T-helper 1 cell treated with Interleukin-12 subunit alpha and Interleukin-12 subunit beta and Interleukin-4 antibody, amounts not matched to agents 30 μg/mL and 1 μg/mL, for 36 hours (primary cell): Measurements from ENCODE around the gene SPIRE1.
"Not testable (repeated sequence)": the region's sequence is repeated elsewhere in the genome, so short reads cannot be mapped to it uniquely, and the experiment has no call there.

Experiments
- H3K27ac Mint-ChIP-seq: one replicate; pipeline ENCODE4 v1.8.0; 2021; ENCODE audit warnings: mild to moderate bottlenecking, mixed read lengths
- H3K27me3 Mint-ChIP-seq: one replicate; pipeline ENCODE4 v1.8.0; 2021; ENCODE audit warnings: low read depth, mixed read lengths
- H3K36me3 Mint-ChIP-seq: one replicate; pipeline ENCODE4 v1.8.0; 2021; ENCODE audit warnings: low read depth, mixed read lengths
- H3K4me1 Mint-ChIP-seq: one replicate; pipeline ENCODE4 v1.8.0; 2021; ENCODE audit warnings: low read depth, mixed read lengths
- H3K4me3 Mint-ChIP-seq: one replicate; pipeline ENCODE4 v1.8.0; 2021; ENCODE audit warnings: mild to moderate bottlenecking, moderate library complexity, mixed read lengths
- H3K9me3 Mint-ChIP-seq: one replicate; pipeline ENCODE4 v1.8.0; 2021; ENCODE audit warnings: mixed read lengths

SPIRE1 gene

GRCh38 chr18:12658426-12659138, 675 bp upstream of the SPIRE1 start:
- peaks cover 4% of the 10 kb centered on the region for H3K36me3 Mint-ChIP-seq
- peak overlapping the region; percentile 72 for H3K4me3 Mint-ChIP-seq
- no peaks in the 10 kb centered on the region for H3K9me3 Mint-ChIP-seq
- peak overlapping the region; percentile 3 for H3K27ac Mint-ChIP-seq
- H3K27me3 Mint-ChIP-seq = peaks cover 28% of the 10 kb centered on the region
- H3K4me1 Mint-ChIP-seq = peaks cover 14% of the 10 kb centered on the region

GRCh38 chr18:12656938-12657683, 796 bp downstream of the SPIRE1 start:
- peaks cover 32% of the 10 kb centered on the region for H3K27me3 Mint-ChIP-seq
- no peaks in the 10 kb centered on the region for H3K9me3 Mint-ChIP-seq
- H3K27ac Mint-ChIP-seq = peak overlapping the region; percentile 12
- H3K4me1 Mint-ChIP-seq = peaks cover 22% of the 10 kb centered on the region
- H3K36me3 Mint-ChIP-seq = peaks cover 4% of the 10 kb centered on the region
- H3K4me3 Mint-ChIP-seq = peak overlapping the region; percentile 66

DNA sequence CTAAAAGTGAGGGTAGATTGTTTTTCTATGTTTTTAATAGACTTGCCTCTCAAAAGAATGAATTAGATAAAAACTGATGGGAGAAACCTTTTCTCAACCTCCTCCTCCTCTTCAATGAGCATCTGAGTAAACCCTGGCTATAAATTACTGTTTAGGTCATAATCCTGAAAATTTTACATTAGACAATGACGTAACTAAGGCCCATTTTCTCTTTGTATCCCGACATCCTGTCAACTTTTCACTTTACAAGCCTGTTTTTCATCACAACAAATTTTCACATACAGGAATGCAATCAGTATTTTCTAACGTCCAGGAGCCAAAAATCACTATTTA, 1.3 kb downstream of the SPIRE1 start:
- peak overlapping the region; percentile 12 for H3K27ac Mint-ChIP-seq

DNA sequence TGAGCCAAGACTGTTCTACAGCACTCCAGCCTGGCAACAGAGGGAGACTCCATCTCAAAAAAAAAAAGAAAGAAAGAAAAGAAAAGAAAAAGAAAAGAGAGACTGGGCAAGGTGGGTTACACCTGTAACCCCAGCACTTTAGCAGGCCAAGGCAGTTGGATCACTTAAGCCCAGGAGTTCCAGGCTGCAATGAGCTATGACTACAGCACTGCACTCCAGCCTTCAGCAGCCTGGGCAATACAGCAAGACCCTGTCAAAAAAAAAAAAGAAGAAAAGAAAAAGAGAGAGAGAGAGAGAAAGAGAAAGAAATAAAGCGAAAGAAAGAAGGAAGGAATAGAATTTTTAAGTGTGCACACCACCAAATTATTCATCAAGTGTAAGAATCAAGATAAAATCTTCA, 2.9 kb downstream of the SPIRE1 start:
- Mint-ChIP-seq H3K27ac (no peak overlapping the region), H3K4me1 (peaks cover 22% of the 10 kb centered on the region), H3K36me3 (peaks cover 3% of the 10 kb centered on the region), H3K27me3 (peaks cover 32% of the 10 kb centered on the region), H3K9me3 (no peaks in the 10 kb centered on the region), H3K4me3 (peak overlapping the region; percentile 76)

More for the DNA sequence above, 1.3 kb downstream of the SPIRE1 start:
- peaks cover 32% of the 10 kb centered on the region for H3K27me3 Mint-ChIP-seq
- peaks cover 22% of the 10 kb centered on the region for H3K4me1 Mint-ChIP-seq
- H3K9me3 Mint-ChIP-seq = no peaks in the 10 kb centered on the region
- peak overlapping the region; percentile 66 for H3K4me3 Mint-ChIP-seq
- peaks cover 4% of the 10 kb centered on the region for H3K36me3 Mint-ChIP-seq

- H3K4me1 Mint-ChIP-seq = peaks cover 19% of the 10 kb centered on the region
- H3K4me3 Mint-ChIP-seq = no peak overlapping the region
- peaks cover 2% of the 10 kb centered on the region for H3K36me3 Mint-ChIP-seq
- H3K27me3 Mint-ChIP-seq = peaks cover 24% of the 10 kb centered on the region
- peak overlapping the region; percentile 10 for H3K27ac Mint-ChIP-seq
- no peaks in the 10 kb centered on the region for H3K9me3 Mint-ChIP-seq
These were observed 5.0 kb downstream of the SPIRE1 start for GRCh38 chr18:12652861-12653401.

GRCh38 chr18:12651651-12652050, 6.3 kb downstream of the SPIRE1 start:
- Mint-ChIP-seq H3K4me3 (no peak overlapping the region), H3K36me3 (peaks cover 1% of the 10 kb centered on the region), H3K4me1 (peaks cover 17% of the 10 kb centered on the region), H3K27ac (no peak overlapping the region), H3K9me3 (no peaks in the 10 kb centered on the region), H3K27me3 (peaks cover 21% of the 10 kb centered on the region)

DNA sequence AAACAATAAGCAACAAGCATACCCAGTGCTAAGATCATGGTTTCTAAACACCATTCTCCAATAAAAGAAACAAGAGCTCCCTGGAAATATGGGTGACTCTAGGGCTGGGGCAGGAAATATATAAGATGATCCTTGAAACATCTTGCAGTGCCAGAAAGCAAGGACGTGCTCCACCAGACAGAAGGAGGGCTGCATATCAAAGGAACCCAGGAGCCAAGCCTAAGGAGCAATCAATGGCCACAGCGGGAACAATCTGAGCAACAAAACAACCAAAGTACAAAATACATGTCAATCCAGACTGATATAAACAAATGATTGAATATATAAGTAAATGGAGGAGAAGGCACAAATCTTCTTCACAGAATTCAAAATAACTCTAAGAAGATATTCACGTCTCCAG, 10.1 kb downstream of the SPIRE1 start:
- H3K4me3 Mint-ChIP-seq = no peak overlapping the region
- H3K9me3 Mint-ChIP-seq = no peaks in the 10 kb centered on the region
- no peaks in the 10 kb centered on the region for H3K36me3 Mint-ChIP-seq
- H3K27me3 Mint-ChIP-seq = peaks cover 15% of the 10 kb centered on the region
- H3K27ac Mint-ChIP-seq = no peak overlapping the region
- peaks cover 2% of the 10 kb centered on the region for H3K4me1 Mint-ChIP-seq

DNA sequence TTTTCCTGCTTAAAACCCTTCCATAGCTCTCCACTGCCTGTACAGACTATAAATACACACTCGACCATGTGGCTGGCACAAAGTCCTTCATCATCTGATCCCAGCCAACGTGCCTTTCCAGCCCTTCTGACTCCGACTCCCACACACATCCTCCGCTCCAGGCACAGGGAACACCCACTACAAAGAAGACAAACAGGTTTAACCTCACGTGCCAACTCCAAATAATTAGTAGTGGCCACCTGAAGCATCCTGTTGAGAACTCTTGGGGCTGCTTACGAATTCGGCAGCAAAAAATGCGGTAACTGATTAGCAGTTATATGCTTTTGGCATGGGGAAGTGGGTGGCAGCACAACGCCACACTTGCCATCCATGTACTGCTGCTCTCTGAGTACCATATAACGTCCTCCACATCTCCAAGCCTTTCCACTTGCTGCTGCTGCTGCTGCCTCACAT, 12.1 kb downstream of the SPIRE1 start:
- no peak overlapping the region for H3K4me3 Mint-ChIP-seq
- H3K27me3 Mint-ChIP-seq = peaks cover 23% of the 10 kb centered on the region
- no peaks in the 10 kb centered on the region for H3K36me3 Mint-ChIP-seq
- no peaks in the 10 kb centered on the region for H3K9me3 Mint-ChIP-seq
- H3K27ac Mint-ChIP-seq = no peak overlapping the region
- no peaks in the 10 kb centered on the region for H3K4me1 Mint-ChIP-seq

GRCh38 chr18:12645254-12645653, 12.7 kb downstream of the SPIRE1 start:
- H3K9me3 Mint-ChIP-seq = no peaks in the 10 kb centered on the region
- H3K27me3 Mint-ChIP-seq = peaks cover 28% of the 10 kb centered on the region
- H3K27ac Mint-ChIP-seq = no peak overlapping the region
- no peaks in the 10 kb centered on the region for H3K4me1 Mint-ChIP-seq
- no peak overlapping the region for H3K4me3 Mint-ChIP-seq
- H3K36me3 Mint-ChIP-seq = no peaks in the 10 kb centered on the region

DNA sequence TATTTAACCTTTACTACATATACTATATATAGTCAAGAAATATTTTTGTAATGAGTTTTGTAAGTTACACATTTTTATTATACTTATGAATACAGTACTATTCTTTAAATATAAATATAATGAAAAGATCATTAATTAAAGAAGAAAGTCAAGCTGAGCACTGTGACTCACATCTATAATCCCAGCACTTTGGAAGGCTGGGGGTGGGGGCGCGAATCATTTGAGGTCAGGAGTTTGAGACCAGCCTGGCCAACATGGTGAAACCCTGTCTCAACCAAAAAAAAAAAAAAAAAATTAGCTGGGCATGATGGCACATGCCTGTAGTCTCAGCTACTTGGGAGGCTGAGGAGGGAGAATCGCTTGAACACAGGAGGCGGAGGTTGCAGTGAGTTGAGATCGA, 14.2 kb downstream of the SPIRE1 start:
- not testable (repeated sequence) for H3K4me1 Mint-ChIP-seq, H3K4me3 Mint-ChIP-seq, H3K9me3 Mint-ChIP-seq, H3K36me3 Mint-ChIP-seq, H3K27ac Mint-ChIP-seq
- H3K27me3 Mint-ChIP-seq = peaks cover 29% of the 10 kb centered on the region

- no peak overlapping the region for H3K27ac Mint-ChIP-seq
- H3K4me3 Mint-ChIP-seq = no peak overlapping the region
- H3K4me1 Mint-ChIP-seq = no peaks in the 10 kb centered on the region
- no peaks in the 10 kb centered on the region for H3K36me3 Mint-ChIP-seq
- H3K27me3 Mint-ChIP-seq = peaks cover 28% of the 10 kb centered on the region
- no peaks in the 10 kb centered on the region for H3K9me3 Mint-ChIP-seq
These were observed 17.1 kb downstream of the SPIRE1 start for GRCh38 chr18:12640881-12641200.

GRCh38 chr18:12639990-12640880, 17.7 kb downstream of the SPIRE1 start:
- H3K27me3 Mint-ChIP-seq = peaks cover 22% of the 10 kb centered on the region
- no peaks in the 10 kb centered on the region for H3K36me3 Mint-ChIP-seq
- H3K27ac Mint-ChIP-seq = no peak overlapping the region
- no peaks in the 10 kb centered on the region for H3K4me1 Mint-ChIP-seq
- no peaks in the 10 kb centered on the region for H3K9me3 Mint-ChIP-seq
- no peak overlapping the region for H3K4me3 Mint-ChIP-seq

DNA sequence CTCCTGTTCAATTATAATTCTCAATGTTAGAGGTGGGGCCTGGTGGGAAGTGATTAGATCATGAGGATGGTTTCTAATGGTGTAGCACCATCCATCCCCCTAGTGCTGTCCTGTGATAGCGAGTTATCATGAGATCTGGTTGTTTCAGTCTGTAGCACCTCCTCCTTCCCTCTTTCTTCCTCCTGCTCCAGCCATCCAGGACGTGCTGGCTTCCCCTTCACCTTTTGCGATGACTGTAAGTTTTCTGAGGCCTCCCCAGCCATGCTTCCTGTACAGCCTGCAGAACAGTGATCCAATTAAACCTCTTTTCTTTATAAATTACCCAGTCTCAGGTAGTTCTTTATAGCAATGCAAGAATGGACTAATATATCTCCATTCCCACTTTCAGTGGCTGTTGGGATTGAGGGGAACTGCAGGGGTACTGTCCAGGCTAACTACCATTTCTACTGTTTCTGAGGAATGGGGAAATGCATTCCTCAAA, 19.2 kb downstream of the SPIRE1 start:
- Mint-ChIP-seq H3K36me3 (no peaks in the 10 kb centered on the region), H3K9me3 (no peaks in the 10 kb centered on the region), H3K27ac (no peak overlapping the region), H3K27me3 (peaks cover 22% of the 10 kb centered on the region), H3K4me1 (no peaks in the 10 kb centered on the region), H3K4me3 (no peak overlapping the region)

DNA sequence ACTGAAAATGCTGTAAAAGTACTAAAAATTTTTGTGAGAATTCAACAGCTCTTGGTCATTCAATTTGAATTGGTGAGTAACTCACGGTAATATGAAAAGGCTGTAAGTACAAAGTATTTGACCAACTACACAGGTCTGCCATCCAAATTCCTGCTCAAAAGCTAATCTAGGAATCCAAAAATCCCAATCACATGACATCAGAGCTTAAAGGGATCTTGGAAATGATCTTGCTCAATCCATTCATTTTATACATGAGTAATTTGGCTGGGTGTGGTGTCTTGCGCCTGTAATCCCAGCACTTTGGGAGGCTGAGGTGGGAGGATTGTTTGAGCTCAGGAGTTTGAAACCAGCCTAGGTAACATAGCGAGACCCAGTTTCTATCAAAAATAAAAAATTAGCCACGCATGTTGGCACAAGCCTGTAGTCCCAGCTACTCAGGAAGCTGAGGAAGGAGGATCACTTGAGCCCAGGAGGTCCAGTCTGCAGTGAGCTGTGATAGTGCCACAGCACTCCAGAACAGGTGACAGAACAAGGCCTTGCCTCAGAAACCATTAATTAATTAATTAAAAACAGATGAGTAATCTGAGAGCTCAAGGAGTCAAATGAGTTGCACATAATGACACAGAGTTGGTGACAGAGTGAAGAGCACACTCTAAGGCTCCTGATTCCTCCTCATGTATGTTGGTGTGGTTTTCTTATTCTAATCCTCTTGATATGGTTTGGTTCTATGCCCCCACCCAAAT, 19.8 kb downstream of the SPIRE1 start:
- H3K27me3 Mint-ChIP-seq = peaks cover 18% of the 10 kb centered on the region
- no peak overlapping the region for H3K4me3 Mint-ChIP-seq
- H3K9me3 Mint-ChIP-seq = no peaks in the 10 kb centered on the region
- no peak overlapping the region for H3K27ac Mint-ChIP-seq
- no peaks in the 10 kb centered on the region for H3K4me1 Mint-ChIP-seq
- no peaks in the 10 kb centered on the region for H3K36me3 Mint-ChIP-seq
